MM.1S (cell line): ENCODE data around the gene LSMEM2.

Experiments
- DNase-seq: peaks from one replicate; pipeline ENCODE4 v3.0.0-alpha.2; 2015
- H2AFZ ChIP-seq: fragments of 300-600 bp; sonication (generic); 2 replicates; pipeline ENCODE4 v1.6.0; 2016; ENCODE audit warnings: antibody characterized with exemption, low read length
- H3F3A ChIP-seq: fragments of 300-600 bp; sonication (generic); 2 replicates; pipeline ENCODE4 v1.6.1; 2016; ENCODE audit warnings: mild to moderate bottlenecking, antibody characterized with exemption, low read length, moderate library complexity, mixed read lengths; ENCODE audit not compliant: insufficient read depth
- H3K27ac ChIP-seq: fragments of 300-600 bp; sonication (generic); 2 replicates; pipeline ENCODE4 v1.5.1; 2016; ENCODE audit warnings: mild to moderate bottlenecking, low read length
- H3K27me3 ChIP-seq: fragments of 300-600 bp; sonication (generic); replicated peaks from 2 replicates; pipeline ENCODE4 v1.6.0; 2016; ENCODE audit warnings: low read length; ENCODE audit not compliant: insufficient read depth
- H3K36me3 ChIP-seq: fragments of 300-600 bp; sonication (generic); replicated peaks from 2 replicates; pipeline ENCODE4 v1.6.1; 2016; ENCODE audit warnings: mild to moderate bottlenecking, low read length, mixed read lengths; ENCODE audit not compliant: insufficient read depth
- H3K4me1 ChIP-seq: fragments of 300-600 bp; sonication (generic); 2 replicates; pipeline ENCODE4 v1.6.1; 2016; ENCODE audit warnings: low read length, mixed read lengths
- H3K4me2 ChIP-seq: fragments of 300-600 bp; sonication (generic); 2 replicates; pipeline ENCODE4 v1.6.0; 2016; ENCODE audit warnings: low read depth, low read length
- H3K4me3 ChIP-seq: fragments of 300-600 bp; sonication (generic); 2 replicates; pipeline ENCODE4 v1.5.1; 2016; ENCODE audit warnings: low read length, mixed read lengths
- H3K79me2 ChIP-seq: fragments of 300-600 bp; sonication (generic); 2 replicates; pipeline ENCODE4 v1.6.1; 2016; ENCODE audit warnings: mixed run types, low read length, mixed read lengths
- H3K9ac ChIP-seq: fragments of 300-600 bp; sonication (generic); 2 replicates; pipeline ENCODE4 v1.6.1; 2016; ENCODE audit warnings: low read length, mixed read lengths
- H3K9me2 ChIP-seq: fragments of 300-600 bp; sonication (generic); replicated peaks from 2 replicates; pipeline ENCODE4 v1.6.1; 2016; ENCODE audit warnings: mild to moderate bottlenecking, low read length, mixed read lengths; ENCODE audit not compliant: insufficient read depth
- H3K9me3 ChIP-seq: fragments of 300-600 bp; sonication (generic); replicated peaks from 2 replicates; pipeline ENCODE4 v1.6.1; 2016; ENCODE audit warnings: mild to moderate bottlenecking, low read length, mixed read lengths; ENCODE audit not compliant: insufficient read depth
- H4K20me1 ChIP-seq: fragments of 300-600 bp; sonication (generic); 2 replicates; pipeline ENCODE4 v1.6.1; 2016; ENCODE audit warnings: mild to moderate bottlenecking, low read length, moderate library complexity, mixed read lengths; ENCODE audit not compliant: insufficient read depth
- EZH2 ChIP-seq: fragments of 300-600 bp; sonication (generic); optimal IDR thresholded peaks from 2 replicates; pipeline ENCODE3; 2017; ENCODE audit warnings: low read depth, mild to moderate bottlenecking, antibody characterized with exemption, low read length, mixed read lengths
- EZH2phosphoT487 ChIP-seq: fragments of 300-600 bp; sonication (generic); IDR thresholded peaks from 2 replicates; pipeline ENCODE4 v1.6.1; 2018; ENCODE audit warnings: antibody characterized with exemption, low read length
- TF ChIP-seq, protein P1 (sequence below): fragments of 300-600 bp; sonication (generic); IDR thresholded peaks from 2 replicates; pipeline ENCODE4 v1.5.1; 2016; ENCODE audit warnings: antibody characterized with exemption, low read length, mixed read lengths

The LSMEM2 gene

DNA sequence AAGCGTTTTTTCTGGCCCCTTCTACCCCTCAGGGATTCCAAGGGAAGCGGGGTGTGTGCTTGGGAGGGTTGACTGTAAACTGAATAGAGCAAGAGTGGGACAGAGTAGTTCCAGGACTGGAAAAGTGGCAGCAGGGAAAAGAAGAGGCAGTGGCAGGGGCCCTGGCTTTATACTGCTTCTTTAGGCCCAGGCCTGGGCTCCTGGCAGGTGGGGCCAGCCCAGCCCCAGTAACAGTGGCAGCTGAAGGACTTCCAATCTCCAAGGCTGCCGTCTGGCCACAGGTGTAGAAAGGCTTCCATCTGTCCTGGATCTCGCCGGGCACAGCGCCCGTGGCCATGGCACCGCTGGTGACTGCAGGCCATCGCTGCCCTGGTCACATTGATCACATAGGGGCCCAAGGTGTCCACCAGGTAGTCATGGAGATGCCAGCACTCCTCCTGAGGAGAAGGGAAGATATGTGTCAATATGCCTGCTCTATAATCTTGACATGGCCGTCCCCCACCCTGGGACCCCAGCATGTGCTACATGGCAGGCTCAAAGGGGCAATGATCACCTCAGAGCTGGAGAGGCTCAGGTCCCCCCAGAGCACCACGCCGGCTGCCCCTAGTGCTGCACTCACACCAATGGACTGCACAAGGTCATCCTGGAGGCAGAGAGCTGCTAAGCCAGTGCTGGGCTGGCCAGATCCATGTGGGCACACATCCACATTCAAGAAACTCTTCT, 14.4 kb downstream of the LSMEM2 start:
- peaks cover 7% of the 10 kb centered on the region for H3K4me1 ChIP-seq
- H3K9me3 ChIP-seq: no peaks in the 10 kb centered on the region
- TF ChIP-seq EZH2phosphoT487: no peak
- no peak for TF ChIP-seq EZH2
- TF ChIP-seq, protein P1, sequence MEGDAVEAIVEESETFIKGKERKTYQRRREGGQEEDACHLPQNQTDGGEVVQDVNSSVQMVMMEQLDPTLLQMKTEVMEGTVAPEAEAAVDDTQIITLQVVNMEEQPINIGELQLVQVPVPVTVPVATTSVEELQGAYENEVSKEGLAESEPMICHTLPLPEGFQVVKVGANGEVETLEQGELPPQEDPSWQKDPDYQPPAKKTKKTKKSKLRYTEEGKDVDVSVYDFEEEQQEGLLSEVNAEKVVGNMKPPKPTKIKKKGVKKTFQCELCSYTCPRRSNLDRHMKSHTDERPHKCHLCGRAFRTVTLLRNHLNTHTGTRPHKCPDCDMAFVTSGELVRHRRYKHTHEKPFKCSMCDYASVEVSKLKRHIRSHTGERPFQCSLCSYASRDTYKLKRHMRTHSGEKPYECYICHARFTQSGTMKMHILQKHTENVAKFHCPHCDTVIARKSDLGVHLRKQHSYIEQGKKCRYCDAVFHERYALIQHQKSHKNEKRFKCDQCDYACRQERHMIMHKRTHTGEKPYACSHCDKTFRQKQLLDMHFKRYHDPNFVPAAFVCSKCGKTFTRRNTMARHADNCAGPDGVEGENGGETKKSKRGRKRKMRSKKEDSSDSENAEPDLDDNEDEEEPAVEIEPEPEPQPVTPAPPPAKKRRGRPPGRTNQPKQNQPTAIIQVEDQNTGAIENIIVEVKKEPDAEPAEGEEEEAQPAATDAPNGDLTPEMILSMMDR: no peak
- H3K4me3 ChIP-seq: peak overlapping the region; percentile 65
- peak overlapping the region; percentile 97 for H3K4me2 ChIP-seq
- no peak overlapping the region for H3K27ac ChIP-seq
- peak overlapping the region; percentile 61 for H2AFZ ChIP-seq
- no peaks in the 10 kb centered on the region for H3K27me3 ChIP-seq
- no peaks in the 10 kb centered on the region for H3F3A ChIP-seq
- DNase-seq: no peak
- no peaks in the 10 kb centered on the region for H4K20me1 ChIP-seq
- H3K79me2 ChIP-seq: peaks cover 40% of the 10 kb centered on the region
- H3K9me2 ChIP-seq: no peaks in the 10 kb centered on the region
- H3K36me3 ChIP-seq: peaks cover 12% of the 10 kb centered on the region
- H3K9ac ChIP-seq: peak overlapping the region; percentile 65; the same call in 1 of the 2 replicates

DNA sequence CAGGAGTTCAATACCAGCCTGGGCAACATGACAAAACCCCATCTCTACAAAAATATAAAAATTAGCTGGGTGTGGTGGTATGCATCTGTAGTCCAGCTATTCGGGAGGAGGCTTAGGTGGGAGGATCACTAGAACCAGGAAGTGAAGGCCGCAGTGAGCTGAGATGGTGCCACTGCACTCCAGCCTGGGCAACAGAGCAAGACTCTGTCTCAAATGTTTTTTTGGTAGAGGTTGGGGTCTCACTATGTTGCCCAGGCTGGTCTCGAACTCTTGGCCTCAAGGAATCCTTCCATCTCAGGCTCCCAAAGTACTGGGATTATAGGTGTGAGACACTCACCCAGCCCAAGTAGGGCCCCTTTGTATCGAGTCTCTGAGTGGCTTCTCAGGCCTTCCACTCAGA, 15.2 kb downstream of the LSMEM2 start:
- Histone ChIP-seq H3K79me2 (peaks cover 39% of the 10 kb centered on the region), H3K9me3 (no peaks in the 10 kb centered on the region), H3K9me2 (no peaks in the 10 kb centered on the region), H3K36me3 (peaks cover 8% of the 10 kb centered on the region), H3F3A (peaks cover 4% of the 10 kb centered on the region; the same call in 1 of the 2 replicates), H2AFZ (no peak overlapping the region), H3K4me3 (no peak overlapping the region), H4K20me1 (no peaks in the 10 kb centered on the region), H3K9ac (no peak overlapping the region), H3K27ac (no peak overlapping the region), H3K4me1 (peaks cover 11% of the 10 kb centered on the region), H3K27me3 (no peaks in the 10 kb centered on the region), H3K4me2 (no peak overlapping the region)
- DNase-seq: no peak
- TF ChIP-seq, protein P1: no peak
- TF ChIP-seq EZH2 (no peak), EZH2phosphoT487 (no peak)

DNA sequence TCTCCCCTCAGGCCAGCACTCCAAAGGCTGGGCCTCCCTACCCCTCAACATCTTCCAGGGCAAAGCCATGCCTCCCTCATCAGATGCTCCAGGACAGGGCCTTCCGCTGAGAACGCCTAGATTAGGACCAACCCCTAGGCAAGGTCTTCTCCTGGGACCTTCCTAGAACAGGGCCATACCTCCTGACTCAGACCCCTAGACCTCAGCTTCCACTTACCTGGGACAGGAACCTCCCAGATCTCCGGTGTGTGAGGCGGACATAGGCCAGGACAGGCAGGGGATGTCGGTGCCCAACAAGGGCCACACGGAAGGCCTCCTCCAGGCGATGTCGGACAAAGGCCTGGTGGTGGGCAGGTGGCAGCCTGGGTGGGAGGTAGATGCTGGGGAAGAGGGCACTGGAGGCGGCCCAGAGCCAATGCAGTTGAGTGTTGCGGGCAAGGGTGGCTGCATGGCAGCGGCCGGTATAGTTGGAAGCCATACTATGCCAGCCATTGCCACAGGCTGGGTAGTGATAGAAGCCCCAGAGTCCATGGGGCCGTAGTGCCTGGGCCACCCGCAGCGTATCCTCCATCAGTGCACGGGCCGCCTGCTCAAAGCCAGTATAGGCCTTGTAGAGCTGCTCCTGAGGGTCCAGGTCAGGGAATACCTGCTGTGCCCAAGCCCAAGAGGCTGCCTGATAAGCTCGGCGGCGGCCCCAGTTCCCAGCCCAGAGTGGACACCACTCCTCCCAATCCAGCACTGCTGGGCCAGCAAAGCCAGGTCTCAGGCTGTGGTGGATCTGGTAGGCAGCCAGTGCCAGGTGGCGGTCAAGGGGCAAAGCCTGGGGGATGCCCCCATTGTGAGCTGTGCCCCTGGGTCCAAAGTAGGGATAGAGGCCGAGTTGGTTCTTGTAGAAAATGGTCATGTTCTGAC, 15.9 kb downstream of the LSMEM2 start:
- Histone ChIP-seq H3K4me1 (peaks cover 11% of the 10 kb centered on the region), H3K9me3 (no peaks in the 10 kb centered on the region), H3K4me2 (no peak overlapping the region), H4K20me1 (no peaks in the 10 kb centered on the region), H3K27me3 (no peaks in the 10 kb centered on the region), H3K9ac (no peak overlapping the region), H2AFZ (no peak overlapping the region), H3K79me2 (peaks cover 32% of the 10 kb centered on the region), H3K9me2 (no peaks in the 10 kb centered on the region), H3K4me3 (no peak overlapping the region), H3K27ac (no peak overlapping the region), H3F3A (peaks cover 4% of the 10 kb centered on the region; the same call in 1 of the 2 replicates), H3K36me3 (peaks cover 2% of the 10 kb centered on the region; the same call in 1 of the 2 replicates)
- DNase-seq: no peak
- TF ChIP-seq, protein P1: no peak
- TF ChIP-seq EZH2phosphoT487 (no peak), EZH2 (no peak)
